HepG2 (cell line): ENCODE measurements around the gene JAK2. TPM values are rescaled to one million over a fixed set of nuclear protein-coding genes. Genes with fewer than 3 reads are reported as not detected.

ENCODE experiments used
- ATAC-seq: fragments of 200-7000 bp; cut with Tn5 transposase; 3 replicates; pipeline ENCODE4 v1.9.1; 2020; ENCODE audit warnings: mild to moderate bottlenecking, moderate library complexity
- BruUV-seq: library from RNA; stranded (reverse); fragments of 400-500 nt; replicated peaks from 2 replicates; lab custom pipeline; 2021; lab: Mats Ljungman, UMichigan
- CTCF ChIA-PET: fragments of 300-600 bp; formaldehyde crosslinking; extraction: SDS; loops from one replicate; lab custom pipeline; 2021; ENCODE audit warnings: low total read pairs, inconsistent platforms, low intra/inter-chr PET ratio; lab: Yijun Ruan, JAX
- POLR2A ChIA-PET: fragments of 350-600 bp; sonication (Branson Sonifier 250); formaldehyde crosslinking; loops from one replicate; lab custom pipeline; 2020; ENCODE audit warnings: antibody characterized with exemption, inconsistent platforms; lab: Yijun Ruan, JAX
- DNase-seq: peaks from one replicate; pipeline ENCODE4 v3.0.0-alpha.2; 2015; ENCODE audit warnings: low spot score
- FAIRE-seq: peaks from 3 replicates; lab custom pipeline; 2011; peaks lifted over from hg19 to GRCh38; lab: Jason Lieb, UNC
- H2AFZ ChIP-seq: one replicate; pipeline ENCODE4 v1.6.1; 2011; ENCODE audit warnings: low read length, inconsistent platforms
- H3K27ac ChIP-seq: fragments of 300-600 bp; 3 replicates; pipeline ENCODE4 v1.8.0; 2011; ENCODE audit warnings: mixed run types, mild to moderate bottlenecking, mixed read lengths, low read length, inconsistent platforms; ENCODE audit not compliant: insufficient read depth; ENCODE audit errors: extremely low read length
- H3K27me3 ChIP-seq, 2 experiments: fragments of 200-600 bp in 1 of 2; 2 replicates in 1 of 2; 3 replicates in 1 of 2; pipeline versions ENCODE4 v1.6.0 to v1.8.0; 2011; ENCODE audit warnings: low read length in 2 of 2, mild to moderate bottlenecking in 2 of 2, moderate library complexity in 2 of 2, inconsistent platforms in 1 of 2; ENCODE audit not compliant: insufficient read depth in 2 of 2, control insufficient read depth in 1 of 2
- H3K36me3 ChIP-seq, 2 experiments: fragments of 200-600 bp in 1 of 2; replicated peaks in 1 of 2; 2 replicates in 1 of 2; 3 replicates in 1 of 2; pipeline versions ENCODE4 v1.5.1 to v1.8.0; 2011; ENCODE audit warnings: low read length in 2 of 2, inconsistent platforms in 1 of 2; ENCODE audit not compliant: insufficient read depth in 2 of 2, control insufficient read depth in 1 of 2
- H3K4me1 ChIP-seq: 2 replicates; pipeline ENCODE4 v1.5.1; 2012; ENCODE audit warnings: low read length, inconsistent platforms; ENCODE audit not compliant: insufficient read depth
- H3K4me2 ChIP-seq: 2 replicates; pipeline ENCODE4 v1.6.0; 2011; ENCODE audit warnings: low read depth, low read length, inconsistent platforms
- H3K4me3 ChIP-seq, 3 experiments: fragments of 200-600 bp in 1 of 3; sonication (generic), shearing (Covaris generic) in 1 of 3; replicated peaks in 1 of 3; 2 replicates each; pipeline ENCODE4 v1.5.1; 2011 to 2016; ENCODE audit warnings: low read length in 3 of 3, inconsistent platforms in 2 of 3, low read depth in 2 of 3, mild to moderate bottlenecking in 2 of 3, control low read depth in 1 of 3, mixed read lengths in 1 of 3; ENCODE audit not compliant: insufficient read depth in 1 of 3
- H3K79me2 ChIP-seq: one replicate; pipeline ENCODE4 v1.6.1; 2011; ENCODE audit warnings: low read length, inconsistent platforms; ENCODE audit not compliant: insufficient read depth
- H3K9ac ChIP-seq: 2 replicates; pipeline ENCODE4 v1.6.0; 2011; ENCODE audit warnings: mild to moderate bottlenecking, low read depth, low read length, inconsistent platforms; ENCODE audit not compliant: insufficient read depth
- H3K9me3 ChIP-seq: 2 replicates; pipeline ENCODE4 v1.5.1; 2012; ENCODE audit warnings: mild to moderate bottlenecking, low read length
- H4K20me1 ChIP-seq: 2 replicates; pipeline ENCODE4 v1.6.0; 2011; ENCODE audit warnings: inconsistent platforms, mild to moderate bottlenecking, low read length, moderate library complexity; ENCODE audit not compliant: insufficient read depth
- ATF7 ChIP-seq, 2 experiments: fragments of 450-650 bp in 1 of 2; sonication (generic) in 1 of 2; formaldehyde crosslinking in 1 of 2; IDR thresholded peaks; 2 replicates each; pipeline versions ENCODE4 v1.4.0 to v1.6.1; 2016 to 2020; ENCODE audit warnings: antibody characterized with exemption in 1 of 2, mild to moderate bottlenecking in 1 of 2, missing genetic modification reagents in 1 of 2
- FOSL1 ChIP-seq: sonication (generic); formaldehyde crosslinking; IDR thresholded peaks from 2 replicates; pipeline ENCODE4 v1.9.0; 2021; ENCODE audit warnings: missing genetic modification reagents, borderline replicate concordance
- HIVEP1 ChIP-seq: sonication (generic); formaldehyde crosslinking; IDR thresholded peaks from 2 replicates; pipeline ENCODE4 v1.4.0; 2020; ENCODE audit warnings: mild to moderate bottlenecking, missing genetic modification reagents
- HOXA5 ChIP-seq: sonication (generic); formaldehyde crosslinking; IDR thresholded peaks from 2 replicates; pipeline ENCODE4 v1.4.0; 2020; ENCODE audit warnings: missing genetic modification reagents
- KLF9 ChIP-seq: IDR thresholded peaks from 2 replicates; pipeline ENCODE4 v1.6.1; 2016; ENCODE audit warnings: low read depth
- RFX3 ChIP-seq: IDR thresholded peaks from 2 replicates; pipeline ENCODE4 v1.6.1; 2016; ENCODE audit warnings: missing biosample characterization, missing genetic modification reagents
- SPEN ChIP-seq: sonication (generic); formaldehyde crosslinking; IDR thresholded peaks from 2 replicates; pipeline ENCODE4 v1.5.1; 2020; ENCODE audit warnings: low read depth, mild to moderate bottlenecking, missing genetic modification reagents
- ZBTB20 ChIP-seq: sonication (generic); formaldehyde crosslinking; IDR thresholded peaks from 2 replicates; pipeline ENCODE4 v1.8.1; 2023; ENCODE audit warnings: missing genetic modification reagents, low read depth, mild to moderate bottlenecking, borderline replicate concordance
- ZNF253 ChIP-seq: sonication (generic); formaldehyde crosslinking; IDR thresholded peaks from 2 replicates; pipeline ENCODE4 v1.8.0; 2022; ENCODE audit warnings: mild to moderate bottlenecking, missing genetic modification reagents, borderline replicate concordance
- ZNF256 ChIP-seq: sonication (generic); formaldehyde crosslinking; conservative IDR thresholded peaks from 2 replicates; pipeline ENCODE4 v1.4.0; 2020; ENCODE audit warnings: missing genetic modification reagents
- ZSCAN9 ChIP-seq: IDR thresholded peaks from 2 replicates; pipeline ENCODE4 v1.6.1; 2016; ENCODE audit warnings: borderline replicate concordance
- in situ Hi-C: cut with HindIII; loops from 2 replicates; pipeline ENCODE4 v1.10.0; 2017; ENCODE audit warnings: low pct_unique_long_range_greater_than_20kb; ENCODE audit not compliant: extremely low pct_ligation_motif_present
- intact Hi-C: fragments of 100-400 bp; cut with micrococcal nuclease; formaldehyde crosslinking; loops from one replicate; pipeline ENCODE4 v1.10.0; 2022; ENCODE audit not compliant: unreplicated experiment
- polyA plus RNA-seq, 8 experiments: library from polyadenylated mRNA; depleted of rRNA in 3 of 8; stranded (reverse) in 7 of 8; unstranded in 1 of 8; fragments of >200 nt; fragmentation: Illumina TruSeq in 4 of 8; extraction: Trizol in 4 of 8; gene quantifications; 2 replicates each; pipeline versions ENCODE4 v1.2.1 to v1.2.3, GENCODE V29; 2011 to 2016; ENCODE audit warnings: low read depth in 4 of 8, missing spikeins in 1 of 8, mixed read lengths in 1 of 8; ENCODE audit not compliant: insufficient read depth in 1 of 8
- total RNA-seq, 5 experiments: library from RNA; depleted of rRNA; stranded (reverse); fragments of >200 nt; fragmentation: Illumina TruSeq; extraction: Trizol; gene quantifications; 2 replicates each; pipeline ENCODE4 v1.2.3, GENCODE V29; 2016; ENCODE audit warnings: low read depth in 1 of 5
- TF ChIP-seq, protein P1 (sequence below): sonication (generic); formaldehyde crosslinking; IDR thresholded peaks from 2 replicates; pipeline ENCODE4 v1.5.1; 2020; ENCODE audit warnings: missing genetic modification reagents, mild to moderate bottlenecking, borderline replicate concordance

Gene JAK2
- total and polyA plus RNA-seq, 2 of the 13 experiments (the other 11 are each of a cell fraction or from before 2014, with no cell fraction given) = 1.1 to 4.1 TPM

DNA sequence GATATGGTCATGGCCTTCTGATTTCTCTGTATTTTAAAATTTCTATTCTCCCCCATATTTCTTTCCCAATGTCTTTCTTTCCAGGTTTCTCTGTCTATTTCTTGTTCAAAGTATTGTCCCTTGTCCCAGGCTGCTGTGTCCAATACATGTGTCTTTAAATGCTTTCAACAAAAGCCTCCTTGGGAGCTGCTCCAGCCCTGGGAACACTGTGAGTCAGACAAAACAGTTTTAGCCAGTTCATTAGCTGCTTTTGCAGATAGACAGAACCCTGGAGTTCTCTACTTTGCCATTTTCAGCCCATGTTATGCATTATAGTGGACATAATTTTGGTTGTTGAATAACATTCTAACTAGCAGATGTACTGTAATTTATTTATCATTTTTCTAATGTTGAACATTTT, 20.5 kb upstream of the JAK2 start:
- FAIRE-seq = no peak

More for the DNA sequence above, 20.5 kb upstream of the JAK2 start:
- Histone ChIP-seq H3K79me2 (no peaks in the 10 kb centered on the region), H3K4me3 (no peak overlapping the region), H3K4me2 (no peak overlapping the region), H3K27ac (no peak overlapping the region), H3K9me3 (no peaks in the 10 kb centered on the region), H3K4me1 (no peaks in the 10 kb centered on the region), H2AFZ (no peak overlapping the region), H3K9ac (no peak overlapping the region), H3K36me3 (no peaks in the 10 kb centered on the region), H3K27me3 (no peaks in the 10 kb centered on the region), H4K20me1 (no peaks in the 10 kb centered on the region)
- in situ Hi-C loops (no loop called here), intact Hi-C loops (no loop called here)
- no TSS peak for BruUV-seq
- ATAC-seq = no peak
- ChIA-PET POLR2A (no interaction called here), CTCF (no interaction called here)
- TF ChIP-seq RFX3 = no peak
- TF ChIP-seq FOSL1 (CRISPR knock-in tag) = no peak
- no peak for TF ChIP-seq HOXA5
- no peak for TF ChIP-seq HIVEP1
- TF ChIP-seq KLF9 = no peak
- TF ChIP-seq ATF7 (IDR thresholded peaks at IDR 0.05) = no peak
- TF ChIP-seq ATF7 (CRISPR knock-in tag; IDR thresholded peaks at IDR 0.05) = no peak
- TF ChIP-seq, protein P1, sequence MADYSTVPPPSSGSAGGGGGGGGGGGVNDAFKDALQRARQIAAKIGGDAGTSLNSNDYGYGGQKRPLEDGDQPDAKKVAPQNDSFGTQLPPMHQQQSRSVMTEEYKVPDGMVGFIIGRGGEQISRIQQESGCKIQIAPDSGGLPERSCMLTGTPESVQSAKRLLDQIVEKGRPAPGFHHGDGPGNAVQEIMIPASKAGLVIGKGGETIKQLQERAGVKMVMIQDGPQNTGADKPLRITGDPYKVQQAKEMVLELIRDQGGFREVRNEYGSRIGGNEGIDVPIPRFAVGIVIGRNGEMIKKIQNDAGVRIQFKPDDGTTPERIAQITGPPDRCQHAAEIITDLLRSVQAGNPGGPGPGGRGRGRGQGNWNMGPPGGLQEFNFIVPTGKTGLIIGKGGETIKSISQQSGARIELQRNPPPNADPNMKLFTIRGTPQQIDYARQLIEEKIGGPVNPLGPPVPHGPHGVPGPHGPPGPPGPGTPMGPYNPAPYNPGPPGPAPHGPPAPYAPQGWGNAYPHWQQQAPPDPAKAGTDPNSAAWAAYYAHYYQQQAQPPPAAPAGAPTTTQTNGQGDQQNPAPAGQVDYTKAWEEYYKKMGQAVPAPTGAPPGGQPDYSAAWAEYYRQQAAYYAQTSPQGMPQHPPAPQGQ = no peak
- TF ChIP-seq ZBTB20 = no peak
- TF ChIP-seq SPEN (CRISPR knock-in tag) = no peak
- no peak for TF ChIP-seq ZSCAN9 (CRISPR knock-in tag)
- no peak for TF ChIP-seq ZNF253
- no peak for TF ChIP-seq ZNF256
- no peak for DNase-seq
